Measurements from ENCODE around the gene SPATA31D4.
"Not testable (repeated sequence)": the region's sequence is repeated elsewhere in the genome, so short reads cannot be mapped to it uniquely, and the experiment has no call there.

- not testable (repeated sequence) for TF ChIP-seq CTCF (optimal IDR thresholded peaks at IDR 0.05 in 1 of 3, IDR thresholded peaks at IDR 0.05 in 1 of 3, conservative IDR thresholded peaks at IDR 0.05 in 1 of 3; ENCODE audit: extremely low read depth in 1 of 3, insufficient read depth in 2 of 3, low read length in 3 of 3); EZH2 (IDR thresholded peaks at IDR 0.05; ENCODE audit: low read length)
Observed at GRCh38 chr9:81928305-81928704, at the start of gene SPATA31D4.

All from keratinocyte (primary cell).